Measurements from ENCODE around the gene ENOX1. TPM values are rescaled to one million over a fixed set of nuclear protein-coding genes. Genes with fewer than 3 reads are reported as not detected.

The ENOX1 gene
- total and polyA plus RNA-seq, 2 donors (not counting 3 experiments of a cell fraction or from before 2014, with no cell fraction given) = 0.17 to 0.97 TPM

DNA sequence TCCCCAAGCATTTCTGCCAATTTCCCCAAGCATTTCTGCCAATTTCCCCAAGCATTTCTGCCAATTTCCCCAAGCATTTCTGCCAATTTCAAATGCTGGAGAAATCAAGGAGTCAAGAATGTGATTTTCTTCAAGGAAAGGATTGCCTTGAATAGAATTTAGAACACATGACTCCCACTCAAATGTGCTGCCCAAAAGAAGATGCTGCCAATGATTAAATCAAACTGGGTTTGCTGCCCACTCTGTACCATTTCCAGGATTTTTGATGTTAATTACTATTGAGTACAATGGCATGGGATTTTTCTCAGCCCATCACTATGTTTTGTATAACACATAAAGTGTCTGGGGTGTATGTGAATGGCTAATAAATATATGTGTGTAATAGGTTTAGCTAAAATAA is 21.9 kb upstream of the ENOX1 start:
- no peak overlapping the region for H3K9ac ChIP-seq (replicated peaks; ENCODE audit: extremely low read depth, insufficient read depth, low read length)
- no peaks in the 10 kb centered on the region for H3K9me3 ChIP-seq (replicated peaks; ENCODE audit: control insufficient read depth, insufficient read depth, low read length)
- no peaks in the 10 kb centered on the region for H3K36me3 ChIP-seq (ENCODE audit: control insufficient read depth in 2 of 2, extremely low read depth in 1 of 2, insufficient read depth in 2 of 2, low read length in 2 of 2)
- H3K9me1 ChIP-seq (replicated peaks; ENCODE audit: control insufficient read depth, extremely low read depth, insufficient read depth, low read length) = no peaks in the 10 kb centered on the region
- H2AFZ ChIP-seq (ENCODE audit: low read depth, low read length) = no peak overlapping the region
- no peak overlapping the region for H3K4me3 ChIP-seq (replicated peaks in 1 of 3; ENCODE audit: insufficient read depth in 1 of 3, low read depth in 1 of 3, low read length in 3 of 3)
- ChIA-PET POLR2A (no interaction called here), CTCF (no interaction called here)
- no peaks in the 10 kb centered on the region for H3K79me2 ChIP-seq (ENCODE audit: control insufficient read depth, insufficient read depth, low read length)
- H3K4me1 ChIP-seq (ENCODE audit: control insufficient read depth, extremely low read depth, insufficient read depth, low read length) = peaks cover 7% of the 10 kb centered on the region
- no peaks in the 10 kb centered on the region for H3K27me3 ChIP-seq (ENCODE audit: control insufficient read depth in 2 of 2, insufficient read depth in 2 of 2, low read length in 2 of 2)
- H3K4me2 ChIP-seq (ENCODE audit: insufficient read depth, low read length) = no peak overlapping the region
- TF ChIP-seq EZH2 (IDR thresholded peaks at IDR 0.05; ENCODE audit: borderline replicate concordance, low read depth, low read length, severe bottlenecking) (no peak), JUN (IDR thresholded peaks at IDR 0.05; ENCODE audit: borderline replicate concordance, insufficient read depth, insufficient read length, low read depth) (no peak), POLR2A (IDR thresholded peaks at IDR 0.05; ENCODE audit: low read depth, low read length) (no peak), MYC (IDR thresholded peaks at IDR 0.05; ENCODE audit: low read depth, low read length) (no peak), FOS (IDR thresholded peaks at IDR 0.05; ENCODE audit: borderline replicate concordance, insufficient read depth, low read length) (no peak), POLR2AphosphoS5 (IDR thresholded peaks at IDR 0.05; ENCODE audit: insufficient read depth, low read depth, low read length) (no peak), GATA2 (IDR thresholded peaks at IDR 0.05; ENCODE audit: insufficient read depth, insufficient read length, low read depth, low read length) (no peak)
- TF ChIP-seq, protein P1, sequence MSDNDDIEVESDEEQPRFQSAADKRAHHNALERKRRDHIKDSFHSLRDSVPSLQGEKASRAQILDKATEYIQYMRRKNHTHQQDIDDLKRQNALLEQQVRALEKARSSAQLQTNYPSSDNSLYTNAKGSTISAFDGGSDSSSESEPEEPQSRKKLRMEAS (IDR thresholded peaks at IDR 0.05; ENCODE audit: insufficient read depth, insufficient read length) = no peak
- TF ChIP-seq, protein P2, sequence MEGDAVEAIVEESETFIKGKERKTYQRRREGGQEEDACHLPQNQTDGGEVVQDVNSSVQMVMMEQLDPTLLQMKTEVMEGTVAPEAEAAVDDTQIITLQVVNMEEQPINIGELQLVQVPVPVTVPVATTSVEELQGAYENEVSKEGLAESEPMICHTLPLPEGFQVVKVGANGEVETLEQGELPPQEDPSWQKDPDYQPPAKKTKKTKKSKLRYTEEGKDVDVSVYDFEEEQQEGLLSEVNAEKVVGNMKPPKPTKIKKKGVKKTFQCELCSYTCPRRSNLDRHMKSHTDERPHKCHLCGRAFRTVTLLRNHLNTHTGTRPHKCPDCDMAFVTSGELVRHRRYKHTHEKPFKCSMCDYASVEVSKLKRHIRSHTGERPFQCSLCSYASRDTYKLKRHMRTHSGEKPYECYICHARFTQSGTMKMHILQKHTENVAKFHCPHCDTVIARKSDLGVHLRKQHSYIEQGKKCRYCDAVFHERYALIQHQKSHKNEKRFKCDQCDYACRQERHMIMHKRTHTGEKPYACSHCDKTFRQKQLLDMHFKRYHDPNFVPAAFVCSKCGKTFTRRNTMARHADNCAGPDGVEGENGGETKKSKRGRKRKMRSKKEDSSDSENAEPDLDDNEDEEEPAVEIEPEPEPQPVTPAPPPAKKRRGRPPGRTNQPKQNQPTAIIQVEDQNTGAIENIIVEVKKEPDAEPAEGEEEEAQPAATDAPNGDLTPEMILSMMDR (IDR thresholded peaks at IDR 0.05; ENCODE audit: extremely low read depth in 1 of 2, insufficient read depth in 1 of 2, low read depth in 1 of 2, low read length in 2 of 2) = no peak
- DNase-seq (ENCODE audit: low read depth, low spot score) (no peak), FAIRE-seq (no peak)
- dilution Hi-C loops (cut with MboI; ENCODE audit: extremely low pct_ligation_motif_present, low sequenced_read_pairs) (no loop called here), intact Hi-C loops (cut with micrococcal nuclease) (loop anchor here (5.0 kb wide), 2 partner anchors 39 to 64 kb away; no protein-coding TSS in a partner anchor)
- no peak overlapping the region for H3K27ac ChIP-seq (ENCODE audit: insufficient read depth, low read depth, low read length)
- BruUV-seq (replicated peaks) = no TSS peak
- no peaks in the 10 kb centered on the region for H4K20me1 ChIP-seq (replicated peaks; ENCODE audit: control insufficient read depth, extremely low read depth, insufficient read depth, low read length)
